Endothelial cell of umbilical vein (primary cell): ENCODE data around the gene MPZ.
"Not testable (repeated sequence)": the region's sequence is repeated elsewhere in the genome, so short reads cannot be mapped to it uniquely, and the experiment has no call there.

Experiments used
- EZH2 ChIP-seq: IDR thresholded peaks from 2 replicates; pipeline ENCODE4 v1.6.1; 2012; ENCODE audit warnings: borderline replicate concordance, low read depth, mild to moderate bottlenecking, moderate library complexity, low read length, inconsistent platforms; ENCODE audit not compliant: severe bottlenecking
- FOS ChIP-seq: IDR thresholded peaks from 2 replicates; pipeline ENCODE4 v1.6.1; 2011; ENCODE audit warnings: mild to moderate bottlenecking, low read length, moderate library complexity, borderline replicate concordance; ENCODE audit not compliant: insufficient read depth
- POLR2A ChIP-seq: IDR thresholded peaks from 2 replicates; pipeline ENCODE4 v1.6.1; 2012; ENCODE audit warnings: low read depth, mild to moderate bottlenecking, control low read depth, low read length
- POLR2AphosphoS5 ChIP-seq: IDR thresholded peaks from 2 replicates; pipeline ENCODE4 v1.6.1; 2012; ENCODE audit warnings: low read depth, mild to moderate bottlenecking, control low read depth, low read length, moderate library complexity; ENCODE audit not compliant: insufficient read depth
- TF ChIP-seq, protein P1 (sequence below), 2 donors: IDR thresholded peaks; 1 replicate in 1 of 2; 2 replicates in 1 of 2; pipeline ENCODE4 v1.5.1; 2011; ENCODE audit warnings: low read length in 2 of 2, mild to moderate bottlenecking in 2 of 2, moderate library complexity in 2 of 2, control low read depth in 1 of 2, inconsistent platforms in 1 of 2, low read depth in 1 of 2; ENCODE audit not compliant: insufficient read depth in 1 of 2; ENCODE audit errors: extremely low read depth in 1 of 2
- TF ChIP-seq, protein P2 (sequence below): IDR thresholded peaks from 2 replicates; pipeline ENCODE4 v1.6.1; 2011; ENCODE audit not compliant: insufficient read depth, insufficient read length

DNA sequence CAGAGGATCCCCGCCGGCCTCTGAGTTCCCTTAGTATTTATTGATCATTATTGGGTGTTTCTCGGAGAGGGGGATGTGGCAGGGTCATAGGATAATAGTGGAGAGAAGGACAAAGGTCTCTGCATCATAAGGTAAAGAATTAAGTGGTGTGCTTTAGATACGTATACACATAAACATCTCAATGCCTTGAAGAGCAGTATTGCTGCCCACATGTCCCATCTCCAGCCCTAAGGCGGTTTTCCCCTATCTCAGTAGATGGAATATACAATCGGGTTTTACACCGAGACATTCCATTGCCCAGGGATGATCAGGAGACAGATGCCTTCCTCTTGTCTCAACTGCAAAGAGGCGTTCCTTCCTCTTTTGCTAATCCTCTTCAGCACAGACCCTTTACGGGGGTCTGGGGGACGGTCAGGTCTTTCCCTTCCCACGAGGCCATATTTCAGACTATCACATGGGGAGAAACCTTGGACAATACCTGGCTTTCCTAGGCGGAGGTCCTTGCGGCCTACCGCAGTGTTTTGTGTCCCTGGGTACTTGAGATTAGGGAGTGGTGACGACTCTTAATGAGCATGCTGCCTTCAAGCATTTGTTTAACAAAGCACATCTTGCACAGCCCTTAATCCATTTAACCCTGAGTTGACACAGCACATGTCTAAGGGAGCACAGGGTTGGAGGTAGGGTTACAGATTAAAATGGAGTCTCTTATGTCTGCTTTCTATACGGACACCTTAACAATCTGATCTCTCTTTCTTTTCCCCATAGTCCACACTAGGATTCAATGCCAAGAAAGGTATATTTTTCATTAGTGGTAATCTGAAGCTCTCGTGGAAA, 6.3 kb upstream of the MPZ start:
- not testable (repeated sequence) for TF ChIP-seq POLR2A, EZH2, POLR2AphosphoS5, FOS
- TF ChIP-seq, protein P1, sequence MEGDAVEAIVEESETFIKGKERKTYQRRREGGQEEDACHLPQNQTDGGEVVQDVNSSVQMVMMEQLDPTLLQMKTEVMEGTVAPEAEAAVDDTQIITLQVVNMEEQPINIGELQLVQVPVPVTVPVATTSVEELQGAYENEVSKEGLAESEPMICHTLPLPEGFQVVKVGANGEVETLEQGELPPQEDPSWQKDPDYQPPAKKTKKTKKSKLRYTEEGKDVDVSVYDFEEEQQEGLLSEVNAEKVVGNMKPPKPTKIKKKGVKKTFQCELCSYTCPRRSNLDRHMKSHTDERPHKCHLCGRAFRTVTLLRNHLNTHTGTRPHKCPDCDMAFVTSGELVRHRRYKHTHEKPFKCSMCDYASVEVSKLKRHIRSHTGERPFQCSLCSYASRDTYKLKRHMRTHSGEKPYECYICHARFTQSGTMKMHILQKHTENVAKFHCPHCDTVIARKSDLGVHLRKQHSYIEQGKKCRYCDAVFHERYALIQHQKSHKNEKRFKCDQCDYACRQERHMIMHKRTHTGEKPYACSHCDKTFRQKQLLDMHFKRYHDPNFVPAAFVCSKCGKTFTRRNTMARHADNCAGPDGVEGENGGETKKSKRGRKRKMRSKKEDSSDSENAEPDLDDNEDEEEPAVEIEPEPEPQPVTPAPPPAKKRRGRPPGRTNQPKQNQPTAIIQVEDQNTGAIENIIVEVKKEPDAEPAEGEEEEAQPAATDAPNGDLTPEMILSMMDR (IDR thresholded peaks at IDR 0.05; ENCODE audit: extremely low read depth in 1 of 2, insufficient read depth in 1 of 2, low read depth in 1 of 2, low read length in 2 of 2) = not testable (repeated sequence)
- TF ChIP-seq, protein P2, sequence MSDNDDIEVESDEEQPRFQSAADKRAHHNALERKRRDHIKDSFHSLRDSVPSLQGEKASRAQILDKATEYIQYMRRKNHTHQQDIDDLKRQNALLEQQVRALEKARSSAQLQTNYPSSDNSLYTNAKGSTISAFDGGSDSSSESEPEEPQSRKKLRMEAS = not testable (repeated sequence)
